Tibial nerve (tissue), 3 donors: Measurements from ENCODE around the gene ARHGAP29.

Experiments
- POLR2A ChIP-seq, 2 donors: fragments of 450-650 bp; IDR thresholded peaks; one replicate each; pipeline ENCODE4 v1.6.1; 2017; ENCODE audit warnings: antibody characterized with exemption in 2 of 2, mild to moderate bottlenecking in 2 of 2, moderate library complexity in 2 of 2
- TF ChIP-seq, protein P1 (sequence below), 5 experiments: fragments of 200-600 bp in 3 of 5; fragments of 450-650 bp in 2 of 5; sonication (generic) in 3 of 5; IDR thresholded peaks; one replicate each; pipeline ENCODE4 v1.5.1; 2016 to 2019; ENCODE audit warnings: antibody characterized with exemption in 5 of 5, mild to moderate bottlenecking in 3 of 5, moderate library complexity in 2 of 5

DNA sequence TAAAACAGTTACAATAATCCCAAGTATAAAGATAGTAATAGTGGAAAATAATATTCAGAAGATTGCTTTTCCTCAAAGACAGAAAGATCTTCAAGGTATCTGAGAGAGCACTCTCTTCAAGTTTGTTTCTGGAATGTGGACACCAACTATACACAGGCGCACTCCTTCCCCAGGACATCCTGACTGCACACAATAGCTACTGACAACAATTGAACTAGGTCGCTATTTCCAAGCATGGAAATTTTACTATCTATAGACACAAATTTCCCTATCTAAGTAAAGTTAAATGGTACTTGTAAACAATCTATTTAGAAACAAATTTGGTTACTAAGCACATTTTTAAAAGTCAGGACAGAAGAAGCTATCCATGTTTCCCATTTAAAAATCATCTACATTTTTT, 19.1 kb downstream of the ARHGAP29 start:
- TF ChIP-seq, protein P1, sequence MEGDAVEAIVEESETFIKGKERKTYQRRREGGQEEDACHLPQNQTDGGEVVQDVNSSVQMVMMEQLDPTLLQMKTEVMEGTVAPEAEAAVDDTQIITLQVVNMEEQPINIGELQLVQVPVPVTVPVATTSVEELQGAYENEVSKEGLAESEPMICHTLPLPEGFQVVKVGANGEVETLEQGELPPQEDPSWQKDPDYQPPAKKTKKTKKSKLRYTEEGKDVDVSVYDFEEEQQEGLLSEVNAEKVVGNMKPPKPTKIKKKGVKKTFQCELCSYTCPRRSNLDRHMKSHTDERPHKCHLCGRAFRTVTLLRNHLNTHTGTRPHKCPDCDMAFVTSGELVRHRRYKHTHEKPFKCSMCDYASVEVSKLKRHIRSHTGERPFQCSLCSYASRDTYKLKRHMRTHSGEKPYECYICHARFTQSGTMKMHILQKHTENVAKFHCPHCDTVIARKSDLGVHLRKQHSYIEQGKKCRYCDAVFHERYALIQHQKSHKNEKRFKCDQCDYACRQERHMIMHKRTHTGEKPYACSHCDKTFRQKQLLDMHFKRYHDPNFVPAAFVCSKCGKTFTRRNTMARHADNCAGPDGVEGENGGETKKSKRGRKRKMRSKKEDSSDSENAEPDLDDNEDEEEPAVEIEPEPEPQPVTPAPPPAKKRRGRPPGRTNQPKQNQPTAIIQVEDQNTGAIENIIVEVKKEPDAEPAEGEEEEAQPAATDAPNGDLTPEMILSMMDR (IDR thresholded peaks at IDR 0.05): no peak
- no peak for TF ChIP-seq POLR2A (IDR thresholded peaks at IDR 0.05)
